WERI-Rb-1 (cell line): ENCODE data around the gene CDC42EP4.

ENCODE experiments used
- DNase-seq: peaks from one replicate; pipeline ENCODE4 v3.0.0-alpha.2; 2020
- H3K27ac ChIP-seq: fragments of 250-450 bp; sonication (Bioruptor Pico); 2 replicates; pipeline ENCODE4 v1.5.1; 2020; ENCODE audit warnings: mild to moderate bottlenecking, moderate library complexity
- H3K27me3 ChIP-seq: fragments of 250-450 bp; sonication (Bioruptor Pico); 2 replicates; pipeline ENCODE4 v1.5.1; 2021; ENCODE audit warnings: mild to moderate bottlenecking, low read depth, moderate library complexity; ENCODE audit not compliant: insufficient read depth, severe bottlenecking
- H3K36me3 ChIP-seq: fragments of 250-450 bp; sonication (Bioruptor Pico); 2 replicates; pipeline ENCODE4 v1.5.1; 2020; ENCODE audit warnings: mild to moderate bottlenecking, moderate library complexity
- H3K4me3 ChIP-seq: 2 replicates; pipeline ENCODE4 v1.5.1; 2011; ENCODE audit warnings: low read depth, mild to moderate bottlenecking, control low read depth, low read length
- H3K9me3 ChIP-seq: fragments of 250-450 bp; sonication (Bioruptor Pico); 2 replicates; pipeline ENCODE4 v1.5.1; 2021; ENCODE audit warnings: mild to moderate bottlenecking, moderate library complexity; ENCODE audit not compliant: severe bottlenecking
- CTCF ChIP-seq: IDR thresholded peaks from 2 replicates; pipeline ENCODE4 v1.5.1; 2011; ENCODE audit warnings: low read depth, mild to moderate bottlenecking, control low read depth, inconsistent platforms, low read length

Gene CDC42EP4

GRCh38 chr17:73323409-73324159 is 11.8 kb upstream of the CDC42EP4 start:
- no peaks in the 10 kb centered on the region for H3K36me3 ChIP-seq
- DNase-seq: no peak
- H3K27ac ChIP-seq: no peak overlapping the region
- H3K4me3 ChIP-seq: no peak overlapping the region
- H3K27me3 ChIP-seq: no peaks in the 10 kb centered on the region
- no peak for TF ChIP-seq CTCF
- H3K9me3 ChIP-seq: no peaks in the 10 kb centered on the region

GRCh38 chr17:73320601-73321264 is 8.9 kb upstream of the CDC42EP4 start:
- H3K9me3 ChIP-seq: no peaks in the 10 kb centered on the region
- no peak for DNase-seq
- H3K4me3 ChIP-seq: no peak overlapping the region
- no peaks in the 10 kb centered on the region for H3K36me3 ChIP-seq
- no peak overlapping the region for H3K27ac ChIP-seq
- TF ChIP-seq CTCF: no peak
- H3K27me3 ChIP-seq: no peaks in the 10 kb centered on the region

- TF ChIP-seq CTCF: no peak
- Histone ChIP-seq H3K27me3 (no peaks in the 10 kb centered on the region), H3K4me3 (no peak overlapping the region), H3K36me3 (no peaks in the 10 kb centered on the region), H3K9me3 (no peaks in the 10 kb centered on the region), H3K27ac (no peak overlapping the region)
- no peak for DNase-seq
These were observed 8.0 kb upstream of the CDC42EP4 start for GRCh38 chr17:73319766-73320165.

- no peaks in the 10 kb centered on the region for H3K27me3 ChIP-seq
- H3K4me3 ChIP-seq: no peak overlapping the region
- TF ChIP-seq CTCF: no peak
- H3K27ac ChIP-seq: no peak overlapping the region
- H3K9me3 ChIP-seq: no peaks in the 10 kb centered on the region
- DNase-seq: no peak
- no peaks in the 10 kb centered on the region for H3K36me3 ChIP-seq
These were observed 7.0 kb upstream of the CDC42EP4 start for GRCh38 chr17:73318836-73319235.

GRCh38 chr17:73318427-73318813 is 6.6 kb upstream of the CDC42EP4 start:
- DNase-seq: no peak
- H3K4me3 ChIP-seq: no peak overlapping the region
- H3K9me3 ChIP-seq: no peaks in the 10 kb centered on the region
- no peaks in the 10 kb centered on the region for H3K27me3 ChIP-seq
- no peak overlapping the region for H3K27ac ChIP-seq
- no peak for TF ChIP-seq CTCF
- H3K36me3 ChIP-seq: no peaks in the 10 kb centered on the region
